ENCODE measurements around the gene MMS19. TPM values are rescaled to one million over a fixed set of nuclear protein-coding genes. Genes with fewer than 3 reads are reported as not detected.

MMS19 gene
- total and polyA plus RNA-seq, 10 of the 15 experiments (the other 5 are each of a cell fraction or from before 2014, with no cell fraction given): 40.2 to 112 (median 69.0) TPM

GRCh38 chr10:97547271-97547600 is 49.0 kb upstream of the MMS19 start:
- Histone ChIP-seq H4K20me1 (ENCODE audit: control insufficient read depth, insufficient read depth) (no peaks in the 10 kb centered on the region), H3K4me3 (no peak overlapping the region), H3K36me3 (ENCODE audit: control insufficient read depth in 2 of 2, insufficient read depth in 2 of 2, low read length in 1 of 2) (no peaks in the 10 kb centered on the region), H3K27me3 (replicated peaks in 1 of 2; ENCODE audit: control insufficient read depth in 2 of 2, insufficient read depth in 2 of 2, low read length in 1 of 2) (no peaks in the 10 kb centered on the region; a peak in 1 of 4 replicates), H3K9me3 (replicated peaks; ENCODE audit: control insufficient read depth, insufficient read depth, low read length) (no peaks in the 10 kb centered on the region), H2AFZ (ENCODE audit: control insufficient read depth, low read depth, low read length) (no peak overlapping the region), H3K9ac (ENCODE audit: control insufficient read depth, insufficient read depth, low read length) (no peak overlapping the region), H3K79me2 (ENCODE audit: control insufficient read depth, insufficient read depth, low read length) (no peaks in the 10 kb centered on the region), H3K4me2 (ENCODE audit: control insufficient read depth, insufficient read depth) (no peak overlapping the region), H3K27ac (ENCODE audit: control insufficient read depth, insufficient read depth) (no peak overlapping the region), H3K4me1 (ENCODE audit: control insufficient read depth, insufficient read depth, low read length) (peaks cover 6% of the 10 kb centered on the region; the same call in 1 of the 2 replicates)
- intact Hi-C loops (cut with micrococcal nuclease; ENCODE audit: unreplicated experiment): no loop called here
- BruUV-seq (replicated peaks): no TSS peak
- ChIA-PET RAD21 (ENCODE audit: unreplicated experiment) (no interaction called here), CTCF (interaction anchor here (1.2 kb wide), 1 partner anchor 13 kb away, joined by 3 read pairs; no protein-coding TSS in a partner anchor), SMC1A (ENCODE audit: uncharacterized antibody, unreplicated experiment) (interaction anchor here (0.8 kb wide), 1 partner anchor 44 kb away, joined by 3 read pairs; no protein-coding TSS in a partner anchor), POLR2A (no interaction called here)
- in situ Hi-C loops (cut with MboI): no loop called here
- no peak for TF ChIP-seq PAX8 (IDR thresholded peaks at IDR 0.05)
- no peak for TF ChIP-seq GATAD2B (conservative IDR thresholded peaks at IDR 0.05; ENCODE audit: low read depth)
- no peak for TF ChIP-seq HDAC6 (IDR thresholded peaks at IDR 0.05; ENCODE audit: unreplicated experiment)
- TF ChIP-seq TCF7 (IDR thresholded peaks at IDR 0.05; ENCODE audit: borderline replicate concordance): no peak
- WGBS (ENCODE audit: insufficient coverage, insufficient replicate concordance, low lambda C conversion rate, missing lambda C conversion rate): 77% methylated on average over 4 of the region's 4 CpGs
- DNase-seq (ENCODE audit: low read depth, low spot score): no peak
- ATAC-seq: no peak
- FAIRE-seq: no peak

DNA sequence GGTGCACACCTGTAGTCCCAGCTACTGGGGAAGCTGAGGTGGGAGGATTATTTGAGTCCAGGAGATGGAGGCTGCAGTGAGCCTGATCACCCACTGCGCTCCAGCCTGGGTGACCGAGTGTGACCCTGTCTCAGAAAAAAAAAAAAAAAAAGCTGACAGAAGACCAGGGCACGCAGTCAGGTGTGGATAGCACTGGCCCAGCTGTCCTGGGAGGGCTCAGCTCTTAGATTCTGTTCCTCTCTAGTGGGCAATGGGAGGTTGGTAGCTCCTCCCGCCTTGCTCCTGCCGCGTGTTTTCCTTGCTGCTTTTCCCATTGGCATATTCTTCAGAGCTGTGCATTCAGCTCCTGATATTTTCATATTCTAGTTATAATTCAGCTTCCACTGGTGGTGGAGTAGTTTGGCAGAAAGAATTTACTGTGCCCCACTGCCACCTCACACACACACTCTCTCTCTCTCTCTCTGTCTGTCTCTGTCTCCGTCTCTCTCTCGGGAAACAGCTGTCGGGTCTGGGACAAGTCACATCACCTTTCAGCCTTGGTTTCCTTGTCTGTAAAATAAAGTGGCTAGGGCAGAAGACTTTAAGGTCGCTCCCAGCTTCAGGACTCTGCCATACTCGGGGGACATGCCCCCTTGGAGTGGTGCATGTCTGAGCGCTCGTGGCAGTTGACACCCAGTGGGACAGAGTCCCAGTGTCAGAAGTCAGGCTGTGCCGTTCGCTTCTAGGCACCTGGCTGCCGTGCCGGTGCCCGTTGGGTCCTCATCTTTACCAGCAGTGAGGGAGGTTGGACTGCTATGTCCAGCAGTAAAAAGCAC is 48.4 kb upstream of the MMS19 start:
- ATAC-seq (no peak), DNase-seq (ENCODE audit: low read depth, low spot score) (no peak), FAIRE-seq (no peak)
- Histone ChIP-seq H4K20me1 (ENCODE audit: control insufficient read depth, insufficient read depth) (no peaks in the 10 kb centered on the region), H3K4me3 (no peak overlapping the region), H3K9ac (ENCODE audit: control insufficient read depth, insufficient read depth, low read length) (no peak overlapping the region), H3K27me3 (replicated peaks in 1 of 2; ENCODE audit: control insufficient read depth in 2 of 2, insufficient read depth in 2 of 2, low read length in 1 of 2) (no peaks in the 10 kb centered on the region; a peak in 1 of 4 replicates), H3K36me3 (ENCODE audit: control insufficient read depth in 2 of 2, insufficient read depth in 2 of 2, low read length in 1 of 2) (no peaks in the 10 kb centered on the region), H2AFZ (ENCODE audit: control insufficient read depth, low read depth, low read length) (no peak overlapping the region), H3K4me1 (ENCODE audit: control insufficient read depth, insufficient read depth, low read length) (peaks cover 6% of the 10 kb centered on the region; the same call in 1 of the 2 replicates), H3K9me3 (replicated peaks; ENCODE audit: control insufficient read depth, insufficient read depth, low read length) (no peaks in the 10 kb centered on the region), H3K79me2 (ENCODE audit: control insufficient read depth, insufficient read depth, low read length) (no peaks in the 10 kb centered on the region), H3K4me2 (ENCODE audit: control insufficient read depth, insufficient read depth) (no peak overlapping the region), H3K27ac (ENCODE audit: control insufficient read depth, insufficient read depth) (no peak overlapping the region)
- 65% methylated on average over 16 of the region's 18 CpGs for WGBS (ENCODE audit: insufficient coverage, insufficient replicate concordance, low lambda C conversion rate, missing lambda C conversion rate)
- ChIA-PET CTCF (interaction anchor here (1.6 kb wide), 2 partner anchors 8 to 12 kb away, joined by 6 to 9 read pairs; no protein-coding TSS in a partner anchor), SMC1A (ENCODE audit: uncharacterized antibody, unreplicated experiment) (interaction anchor here (0.8 kb wide), 1 partner anchor 45 kb away, joined by 3 read pairs; no protein-coding TSS in a partner anchor), RAD21 (ENCODE audit: unreplicated experiment) (no interaction called here), POLR2A (interaction anchor here (0.6 to 1.2 kb wide), 2 partner anchors 46 to 1896 kb away, joined by 3 read pairs; no protein-coding TSS in a partner anchor)
- BruUV-seq (replicated peaks): no TSS peak
- TF ChIP-seq NR2C2 (IDR thresholded peaks at IDR 0.05; ENCODE audit: borderline replicate concordance, control insufficient read depth, insufficient read length, low read depth) (no peak), ZNF207 (IDR thresholded peaks at IDR 0.05; ENCODE audit: borderline replicate concordance) (no peak), CEBPB (IDR thresholded peaks at IDR 0.05; ENCODE audit: borderline replicate concordance in 1 of 2, low read depth in 2 of 2, low read length in 2 of 2) (no peak), RELA (IDR thresholded peaks at IDR 0.05; ENCODE audit: borderline replicate concordance, partially characterized antibody) (no peak), ZNF274 (IDR thresholded peaks at IDR 0.05; ENCODE audit: insufficient read depth, insufficient read length) (no peak), CHD1 (IDR thresholded peaks at IDR 0.05; ENCODE audit: low read depth, low read length) (no peak), TCF7 (IDR thresholded peaks at IDR 0.05; ENCODE audit: borderline replicate concordance) (no peak), MYC (IDR thresholded peaks at IDR 0.05; ENCODE audit: insufficient read depth, insufficient read length, insufficient replicate concordance, low read length, severe bottlenecking) (no peak)
- TF ChIP-seq, protein P1, sequence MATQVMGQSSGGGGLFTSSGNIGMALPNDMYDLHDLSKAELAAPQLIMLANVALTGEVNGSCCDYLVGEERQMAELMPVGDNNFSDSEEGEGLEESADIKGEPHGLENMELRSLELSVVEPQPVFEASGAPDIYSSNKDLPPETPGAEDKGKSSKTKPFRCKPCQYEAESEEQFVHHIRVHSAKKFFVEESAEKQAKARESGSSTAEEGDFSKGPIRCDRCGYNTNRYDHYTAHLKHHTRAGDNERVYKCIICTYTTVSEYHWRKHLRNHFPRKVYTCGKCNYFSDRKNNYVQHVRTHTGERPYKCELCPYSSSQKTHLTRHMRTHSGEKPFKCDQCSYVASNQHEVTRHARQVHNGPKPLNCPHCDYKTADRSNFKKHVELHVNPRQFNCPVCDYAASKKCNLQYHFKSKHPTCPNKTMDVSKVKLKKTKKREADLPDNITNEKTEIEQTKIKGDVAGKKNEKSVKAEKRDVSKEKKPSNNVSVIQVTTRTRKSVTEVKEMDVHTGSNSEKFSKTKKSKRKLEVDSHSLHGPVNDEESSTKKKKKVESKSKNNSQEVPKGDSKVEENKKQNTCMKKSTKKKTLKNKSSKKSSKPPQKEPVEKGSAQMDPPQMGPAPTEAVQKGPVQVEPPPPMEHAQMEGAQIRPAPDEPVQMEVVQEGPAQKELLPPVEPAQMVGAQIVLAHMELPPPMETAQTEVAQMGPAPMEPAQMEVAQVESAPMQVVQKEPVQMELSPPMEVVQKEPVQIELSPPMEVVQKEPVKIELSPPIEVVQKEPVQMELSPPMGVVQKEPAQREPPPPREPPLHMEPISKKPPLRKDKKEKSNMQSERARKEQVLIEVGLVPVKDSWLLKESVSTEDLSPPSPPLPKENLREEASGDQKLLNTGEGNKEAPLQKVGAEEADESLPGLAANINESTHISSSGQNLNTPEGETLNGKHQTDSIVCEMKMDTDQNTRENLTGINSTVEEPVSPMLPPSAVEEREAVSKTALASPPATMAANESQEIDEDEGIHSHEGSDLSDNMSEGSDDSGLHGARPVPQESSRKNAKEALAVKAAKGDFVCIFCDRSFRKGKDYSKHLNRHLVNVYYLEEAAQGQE (IDR thresholded peaks at IDR 0.05; ENCODE audit: low read depth, low read length): no peak
- intact Hi-C loops (cut with micrococcal nuclease; ENCODE audit: unreplicated experiment): no loop called here
- in situ Hi-C loops (cut with MboI): no loop called here
